B cell (primary cell): ENCODE data around the gene ARHGAP40. TPM values are rescaled to one million over a fixed set of nuclear protein-coding genes. Genes with fewer than 3 reads are reported as not detected.

Experiments
- ATAC-seq: fragments of 200-7000 bp; cut with Tn5 transposase; one replicate; pipeline ENCODE4 v1.10.0; 2021; ENCODE audit warnings: low read depth, mild to moderate bottlenecking, moderate number of reproducible peaks, moderate library complexity
- CTCF ChIA-PET: fragments of 350-600 bp; sonication (Branson Sonifier 250); formaldehyde crosslinking; loops from one replicate; lab custom pipeline; 2021; ENCODE audit warnings: antibody characterized with exemption, inconsistent platforms; lab: Charles Lee
- POLR2A ChIA-PET: fragments of 350-600 bp; sonication (Branson Sonifier 250); formaldehyde crosslinking; loops from one replicate; lab custom pipeline; 2021; ENCODE audit warnings: antibody characterized with exemption; lab: Charles Lee
- DNase-seq: peaks from one replicate; pipeline ENCODE4 v3.0.0; 2013
- H2AFZ ChIP-seq: 2 replicates; pipeline ENCODE4 v1.6.1; 2012; ENCODE audit warnings: mild to moderate bottlenecking, low read depth, low read length; ENCODE audit not compliant: insufficient read depth, poor library complexity, severe bottlenecking
- H3K27ac ChIP-seq, 2 donors: 1 replicate in 1 of 2; 2 replicates in 1 of 2; pipeline ENCODE4 v1.5.1; 2012 to 2013; ENCODE audit warnings: low read length in 2 of 2, mild to moderate bottlenecking in 2 of 2, moderate library complexity in 1 of 2
- H3K27me3 ChIP-seq, 4 experiments: fragments of 200-600 bp in 1 of 4; sonication (generic) in 1 of 4; replicated peaks in 1 of 4; 1 replicate in 2 of 4; 2 replicates in 2 of 4; pipeline versions ENCODE4 v1.6.1 to v1.7.0; 2013 to 2016; ENCODE audit warnings: low read length in 3 of 4, mild to moderate bottlenecking in 2 of 4, mixed read lengths in 1 of 4, moderate library complexity in 1 of 4; ENCODE audit not compliant: insufficient read depth in 4 of 4, control insufficient read depth in 3 of 4; ENCODE audit errors: control extremely low read depth in 1 of 4
- H3K36me3 ChIP-seq, 2 experiments: replicated peaks in 1 of 2; 1 replicate in 1 of 2; 2 replicates in 1 of 2; pipeline versions ENCODE4 v1.6.1 to v1.7.1; 2013; ENCODE audit warnings: low read length in 1 of 2; ENCODE audit not compliant: insufficient read depth in 2 of 2, control insufficient read depth in 1 of 2; ENCODE audit errors: control extremely low read depth in 1 of 2, extremely low read depth in 1 of 2
- H3K4me1 ChIP-seq, 2 donors: fragments of 200-600 bp in 1 of 2; sonication (generic) in 1 of 2; 1 replicate in 1 of 2; 2 replicates in 1 of 2; pipeline versions ENCODE4 v1.5.1 to v1.6.1; 2013 to 2017; ENCODE audit warnings: low read length in 2 of 2; ENCODE audit not compliant: control insufficient read depth in 2 of 2, insufficient read depth in 2 of 2
- H3K4me2 ChIP-seq: replicated peaks from 2 replicates; pipeline ENCODE3; 2012; ENCODE audit warnings: mild to moderate bottlenecking, low read depth, low read length; ENCODE audit not compliant: poor library complexity, severe bottlenecking
- H3K4me3 ChIP-seq, 5 experiments: fragments of 200-600 bp in 1 of 5; sonication (generic) in 1 of 5; 1 replicate in 3 of 5; 2 replicates in 2 of 5; pipeline versions ENCODE4 v1.5.1 to v1.7.0; 2011 to 2016; ENCODE audit warnings: low read length in 4 of 5, mild to moderate bottlenecking in 4 of 5, low read depth in 2 of 5, control low read depth in 1 of 5, moderate library complexity in 1 of 5; ENCODE audit not compliant: insufficient read depth in 1 of 5; ENCODE audit errors: control extremely low read depth in 1 of 5, extremely low read depth in 1 of 5
- H3K79me2 ChIP-seq: fragments of 200-600 bp; sonication (generic); one replicate; pipeline ENCODE4 v1.6.0; 2016; ENCODE audit warnings: low read length; ENCODE audit not compliant: control insufficient read depth, insufficient read depth
- H3K9ac ChIP-seq: fragments of 200-600 bp; sonication (generic); 2 replicates; pipeline ENCODE4 v1.6.1; 2017; ENCODE audit warnings: mild to moderate bottlenecking, low read length, moderate library complexity
- H3K9me3 ChIP-seq, 3 donors: one replicate each; pipeline versions ENCODE4 v1.6.1 to v1.7.1; 2013; ENCODE audit warnings: low read length in 2 of 3; ENCODE audit not compliant: control insufficient read depth in 2 of 3, insufficient read depth in 1 of 3; ENCODE audit errors: control extremely low read depth in 1 of 3
- H4K20me1 ChIP-seq: 2 replicates; pipeline ENCODE4 v1.6.0; 2012; ENCODE audit warnings: mild to moderate bottlenecking, low read length; ENCODE audit not compliant: insufficient read depth, control insufficient read depth, poor library complexity, severe bottlenecking
- H3K27ac Mint-ChIP-seq: one replicate; pipeline ENCODE4 v1.8.0; 2021; ENCODE audit warnings: mixed read lengths
- H3K27me3 Mint-ChIP-seq: one replicate; pipeline ENCODE4 v1.8.0; 2021; ENCODE audit warnings: mixed read lengths
- H3K4me1 Mint-ChIP-seq: one replicate; pipeline ENCODE4 v1.8.0; 2021; ENCODE audit warnings: mixed read lengths
- H3K4me3 Mint-ChIP-seq: one replicate; pipeline ENCODE4 v1.8.0; 2021; ENCODE audit warnings: mixed read lengths
- H3K9me3 Mint-ChIP-seq: one replicate; pipeline ENCODE4 v1.8.0; 2022; ENCODE audit warnings: mixed read lengths; ENCODE audit not compliant: insufficient read depth
- EZH2 ChIP-seq: IDR thresholded peaks from 2 replicates; pipeline ENCODE4 v1.6.1; 2012; ENCODE audit warnings: borderline replicate concordance, low read depth, mild to moderate bottlenecking, moderate library complexity, low read length; ENCODE audit not compliant: insufficient read depth, poor library complexity, severe bottlenecking
- WGBS: methylation state at CpG from one replicate; pipeline ENCODE4 v1.1.5; 2013; ENCODE audit warnings: missing lambda C conversion rate; ENCODE audit not compliant: insufficient coverage; 5-methylcytosine and 5-hydroxymethylcytosine counted together
- intact Hi-C: fragments of 100-400 bp; cut with micrococcal nuclease; formaldehyde crosslinking; loops from one replicate; pipeline ENCODE4 v1.10.0; 2022
- polyA plus RNA-seq: library from polyadenylated mRNA; depleted of rRNA; stranded (reverse); fragments of >200 nt; gene quantifications from 2 replicates; pipeline ENCODE4 v1.2.3, GENCODE V29; 2012
- total RNA-seq, 2 donors: library from RNA; stranded (reverse); fragments of 120-200 nt in 1 of 2; gene quantifications; 1 replicate in 1 of 2; 2 replicates in 1 of 2; pipeline versions ENCODE4 v1.2.3 to v1.2.4, GENCODE V29; 2013 to 2022
- TF ChIP-seq, protein P1 (sequence below): fragments of 200-600 bp; IDR thresholded peaks from one replicate; pipeline ENCODE4 v1.8.0; 2022; ENCODE audit warnings: antibody characterized with exemption, mild to moderate bottlenecking

ARHGAP40 gene
- total and polyA plus RNA-seq, 2 donors (not counting 1 experiment from before 2014, with no cell fraction given) = not detected

- Mint-ChIP-seq H3K27ac (no peak overlapping the region), H3K4me1 (no peaks in the 10 kb centered on the region), H3K4me3 (no peak overlapping the region), H3K27me3 (peaks cover 50% of the 10 kb centered on the region), H3K9me3 (no peaks in the 10 kb centered on the region)
- no peaks in the 10 kb centered on the region for H4K20me1 ChIP-seq
- ATAC-seq = no peak
- no peaks in the 10 kb centered on the region for H3K36me3 ChIP-seq
- H3K27me3 ChIP-seq = peaks cover 0 to 31% (median 12%) of the 10 kb centered on the region in 4 experiments
- H3K27ac ChIP-seq = no peak overlapping the region
- no peak for TF ChIP-seq EZH2
- TF ChIP-seq, protein P1, sequence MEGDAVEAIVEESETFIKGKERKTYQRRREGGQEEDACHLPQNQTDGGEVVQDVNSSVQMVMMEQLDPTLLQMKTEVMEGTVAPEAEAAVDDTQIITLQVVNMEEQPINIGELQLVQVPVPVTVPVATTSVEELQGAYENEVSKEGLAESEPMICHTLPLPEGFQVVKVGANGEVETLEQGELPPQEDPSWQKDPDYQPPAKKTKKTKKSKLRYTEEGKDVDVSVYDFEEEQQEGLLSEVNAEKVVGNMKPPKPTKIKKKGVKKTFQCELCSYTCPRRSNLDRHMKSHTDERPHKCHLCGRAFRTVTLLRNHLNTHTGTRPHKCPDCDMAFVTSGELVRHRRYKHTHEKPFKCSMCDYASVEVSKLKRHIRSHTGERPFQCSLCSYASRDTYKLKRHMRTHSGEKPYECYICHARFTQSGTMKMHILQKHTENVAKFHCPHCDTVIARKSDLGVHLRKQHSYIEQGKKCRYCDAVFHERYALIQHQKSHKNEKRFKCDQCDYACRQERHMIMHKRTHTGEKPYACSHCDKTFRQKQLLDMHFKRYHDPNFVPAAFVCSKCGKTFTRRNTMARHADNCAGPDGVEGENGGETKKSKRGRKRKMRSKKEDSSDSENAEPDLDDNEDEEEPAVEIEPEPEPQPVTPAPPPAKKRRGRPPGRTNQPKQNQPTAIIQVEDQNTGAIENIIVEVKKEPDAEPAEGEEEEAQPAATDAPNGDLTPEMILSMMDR = no peak
- no peak overlapping the region for H3K4me3 ChIP-seq
- 100% methylated on average over 1 of the region's 1 CpG for WGBS
- intact Hi-C loops = no loop called here
- POLR2A ChIA-PET = no interaction called here
- H3K4me1 ChIP-seq = no peaks in the 10 kb centered on the region
- no peak for DNase-seq
- H2AFZ ChIP-seq = no peak overlapping the region
- no peak overlapping the region for H3K9ac ChIP-seq
- H3K9me3 ChIP-seq = peaks cover 0 to 9% (median 3%) of the 10 kb centered on the region in 3 donors
- no peak overlapping the region for H3K4me2 ChIP-seq
- CTCF ChIA-PET = interaction anchor here (1.4 kb wide), 1 partner anchor 92 kb away, joined by 3 read pairs; no protein-coding TSS in a partner anchor
- H3K79me2 ChIP-seq = no peaks in the 10 kb centered on the region
These were observed 58.8 kb downstream of the ARHGAP40 start for GRCh38 chr20:38660429-38660828.

DNA sequence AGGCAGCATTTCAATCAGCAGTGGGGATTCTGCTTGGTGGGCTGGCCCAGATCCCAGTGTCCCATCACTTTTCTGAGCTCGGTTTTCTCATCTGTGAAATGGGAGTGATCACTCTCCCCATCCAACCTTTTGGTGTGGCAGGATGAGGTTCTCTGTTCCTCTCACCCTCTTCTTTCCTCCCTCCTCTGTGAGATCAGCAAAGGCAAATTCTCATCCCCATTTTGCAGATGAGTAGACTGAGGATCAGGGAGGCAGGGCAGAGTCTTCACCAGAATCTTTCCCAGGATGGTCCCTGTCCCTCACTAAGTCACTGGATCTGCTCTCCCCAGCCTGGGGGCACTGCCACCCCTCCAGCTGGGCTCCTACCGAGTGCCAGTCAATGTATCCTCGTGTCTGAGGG is 62.1 kb downstream of the ARHGAP40 start:
- Mint-ChIP-seq H3K27ac (no peak overlapping the region), H3K27me3 (peaks cover 56% of the 10 kb centered on the region), H3K4me1 (no peaks in the 10 kb centered on the region), H3K9me3 (no peaks in the 10 kb centered on the region), H3K4me3 (no peak overlapping the region)
- no peaks in the 10 kb centered on the region for H3K79me2 ChIP-seq
- H4K20me1 ChIP-seq = no peaks in the 10 kb centered on the region
- CTCF ChIA-PET = no interaction called here
- no peak overlapping the region for H3K9ac ChIP-seq
- H3K4me2 ChIP-seq = no peak overlapping the region
- H3K4me3 ChIP-seq = no peak overlapping the region
- peaks cover 0 to 25% (median 9%) of the 10 kb centered on the region in 4 experiments for H3K27me3 ChIP-seq
- H3K36me3 ChIP-seq = no peaks in the 10 kb centered on the region
- WGBS = 72% methylated on average over 2 of the region's 3 CpGs
- peaks cover 0 to 9% (median 3%) of the 10 kb centered on the region in 3 donors for H3K9me3 ChIP-seq
- no peak overlapping the region for H2AFZ ChIP-seq
- POLR2A ChIA-PET = no interaction called here
- intact Hi-C loops = no loop called here
- ATAC-seq (no peak), DNase-seq (no peak)
- no peaks in the 10 kb centered on the region for H3K4me1 ChIP-seq
- H3K27ac ChIP-seq = no peak overlapping the region
- TF ChIP-seq EZH2 = no peak
- TF ChIP-seq, protein P1 = no peak
